Stomach smooth muscle (tissue), 2 donors: ENCODE measurements around the gene EPHB1.
"Not testable (repeated sequence)": the region's sequence is repeated elsewhere in the genome, so short reads cannot be mapped to it uniquely, and the experiment has no call there.

Source experiments
- H3K27ac ChIP-seq: one replicate; pipeline ENCODE4 v1.7.0; 2013; ENCODE audit warnings: mild to moderate bottlenecking, low read length, inconsistent platforms
- H3K27me3 ChIP-seq, 2 donors: one replicate each; pipeline ENCODE4 v1.7.0; 2013; ENCODE audit warnings: low read length in 2 of 2; ENCODE audit not compliant: insufficient read depth in 2 of 2, control insufficient read depth in 1 of 2
- H3K36me3 ChIP-seq, 2 donors: one replicate each; pipeline ENCODE4 v1.7.0; 2013; ENCODE audit warnings: low read length in 2 of 2; ENCODE audit not compliant: control insufficient read depth in 2 of 2, insufficient read depth in 2 of 2
- H3K4me1 ChIP-seq: one replicate; pipeline ENCODE4 v1.7.0; 2013; ENCODE audit warnings: low read length; ENCODE audit not compliant: control insufficient read depth, insufficient read depth
- H3K4me3 ChIP-seq, 2 donors: one replicate each; pipeline ENCODE4 v1.7.0; 2013; ENCODE audit warnings: low read length in 2 of 2
- H3K9ac ChIP-seq, 2 donors: one replicate each; pipeline ENCODE4 v1.7.0; 2013; ENCODE audit warnings: low read length in 2 of 2, mild to moderate bottlenecking in 1 of 2
- H3K9me3 ChIP-seq, 2 donors: one replicate each; pipeline ENCODE4 v1.7.0; 2013; ENCODE audit warnings: low read length in 2 of 2; ENCODE audit not compliant: control insufficient read depth in 2 of 2
- donor health status: healthy.
- donor health status: Pancreatic carcinoma.

Gene EPHB1

DNA sequence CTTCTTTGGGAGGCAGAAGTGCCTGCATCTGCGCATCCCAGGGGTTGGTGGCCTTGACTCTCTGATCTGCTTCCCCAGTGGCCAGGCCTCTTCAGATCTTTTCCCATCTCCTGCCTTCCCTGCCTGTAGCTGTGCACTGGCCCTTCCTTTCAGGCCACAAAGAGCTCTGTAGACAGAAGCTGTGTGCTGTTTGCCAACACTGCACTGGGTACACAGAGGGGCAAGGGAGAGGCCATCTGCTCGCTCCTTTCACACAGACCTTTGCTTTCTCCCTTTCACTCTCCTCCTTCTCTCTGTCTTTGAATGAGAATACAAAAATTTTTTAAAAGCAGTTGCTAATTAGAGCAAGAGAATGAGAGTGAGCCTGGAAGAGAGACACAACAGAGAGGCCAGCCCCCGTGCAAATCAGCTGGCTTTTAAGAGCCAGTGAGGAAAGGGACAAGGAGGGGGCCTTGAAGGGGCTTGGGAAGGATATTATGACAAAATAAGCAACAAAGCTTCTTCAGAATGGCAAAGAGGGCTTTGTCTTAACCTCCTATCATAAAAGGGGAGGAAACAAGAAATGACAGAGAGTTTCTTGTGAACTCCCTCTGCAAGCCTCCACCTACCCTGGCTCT, 170.9 kb downstream of the EPHB1 start:
- H3K27me3 ChIP-seq = no peaks in the 10 kb centered on the region

DNA sequence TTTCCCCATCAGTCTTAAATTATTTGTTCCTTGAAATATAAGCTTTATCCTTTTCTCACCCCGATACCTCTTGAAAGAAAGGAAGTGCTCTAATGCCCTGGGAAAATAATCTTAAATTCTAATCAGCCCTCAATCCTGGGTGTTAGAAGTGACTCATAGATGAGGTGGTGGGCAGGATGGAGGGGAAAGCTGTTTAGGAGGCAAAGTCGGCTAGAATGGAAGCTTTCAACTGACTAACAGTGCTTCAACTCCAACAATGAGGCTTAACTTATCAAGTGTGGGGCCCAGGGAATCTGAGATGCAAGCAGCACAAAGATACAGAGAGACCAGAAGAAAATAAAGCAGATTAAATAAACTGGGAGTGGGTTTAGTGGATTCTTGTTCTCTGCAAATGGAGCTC, 175.8 kb downstream of the EPHB1 start:
- no peaks in the 10 kb centered on the region for H3K4me1 ChIP-seq
- no peak overlapping the region for H3K27ac ChIP-seq
- H3K9ac ChIP-seq = no peak overlapping the region
- H3K9me3 ChIP-seq = no peaks in the 10 kb centered on the region
- no peak overlapping the region for H3K4me3 ChIP-seq
- H3K36me3 ChIP-seq = no peaks in the 10 kb centered on the region
- no peaks in the 10 kb centered on the region for H3K27me3 ChIP-seq

More for the DNA sequence above, 170.9 kb downstream of the EPHB1 start:
- Histone ChIP-seq H3K36me3 (no peaks in the 10 kb centered on the region), H3K4me3 (no peak overlapping the region), H3K9me3 (no peaks in the 10 kb centered on the region), H3K9ac (no peak overlapping the region), H3K27ac (no peak overlapping the region), H3K4me1 (no peaks in the 10 kb centered on the region)

DNA sequence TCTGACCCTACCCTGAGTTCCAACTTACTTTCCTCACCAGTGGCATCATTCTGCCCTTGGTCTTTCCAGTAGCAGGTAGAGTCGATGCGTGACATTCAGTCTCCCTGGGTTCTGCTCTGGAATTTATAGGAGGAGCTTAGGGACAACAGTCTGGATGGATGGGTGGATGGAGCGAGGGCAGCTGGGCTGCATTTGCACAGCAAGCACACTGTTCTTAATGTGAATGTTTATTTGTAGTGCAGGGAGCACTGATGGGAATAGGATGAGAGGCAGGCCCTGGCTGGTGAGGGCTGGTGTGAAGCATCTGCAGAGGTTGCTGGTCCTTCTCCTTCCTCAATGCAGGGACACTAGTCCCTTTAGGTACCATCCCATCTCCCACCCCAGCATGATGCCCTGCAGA, 176.2 kb downstream of the EPHB1 start:
- Histone ChIP-seq H3K4me3 (no peak overlapping the region), H3K27ac (no peak overlapping the region), H3K4me1 (no peaks in the 10 kb centered on the region), H3K9me3 (no peaks in the 10 kb centered on the region), H3K27me3 (no peaks in the 10 kb centered on the region), H3K36me3 (no peaks in the 10 kb centered on the region), H3K9ac (no peak overlapping the region)

DNA sequence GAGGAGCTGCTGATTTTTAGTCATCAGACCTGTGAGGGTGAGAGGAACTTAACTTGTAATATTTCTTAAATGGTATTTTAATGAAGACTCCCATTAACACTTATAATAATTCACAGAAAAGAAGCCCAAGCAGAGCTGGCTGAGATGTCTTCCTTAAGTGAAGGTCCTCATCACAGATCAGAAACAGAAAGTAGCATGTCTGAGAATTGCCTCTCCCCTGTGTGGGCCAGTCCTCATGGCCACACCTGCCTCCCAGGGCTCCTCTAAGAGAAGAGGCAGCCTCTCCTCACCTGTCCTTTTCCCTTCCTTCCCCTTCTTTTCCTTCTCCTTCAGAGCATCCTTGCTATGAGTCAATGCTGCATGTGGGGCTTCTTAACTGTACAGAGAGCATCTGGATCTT, 176.8 kb downstream of the EPHB1 start:
- not testable (repeated sequence) for H3K4me1 ChIP-seq, H3K4me3 ChIP-seq, H3K36me3 ChIP-seq, H3K9me3 ChIP-seq, H3K9ac ChIP-seq, H3K27ac ChIP-seq, H3K27me3 ChIP-seq

- Histone ChIP-seq H3K4me3 (no peak overlapping the region), H3K27ac (no peak overlapping the region), H3K9me3 (no peaks in the 10 kb centered on the region), H3K36me3 (no peaks in the 10 kb centered on the region), H3K9ac (no peak overlapping the region), H3K4me1 (no peaks in the 10 kb centered on the region), H3K27me3 (no peaks in the 10 kb centered on the region)
These were observed 177.9 kb downstream of the EPHB1 start for GRCh38 chr3:134972836-134973455.

GRCh38 chr3:134974624-134975023, 179.6 kb downstream of the EPHB1 start:
- no peaks in the 10 kb centered on the region for H3K4me1 ChIP-seq
- H3K27me3 ChIP-seq = no peaks in the 10 kb centered on the region
- H3K27ac ChIP-seq = no peak overlapping the region
- no peaks in the 10 kb centered on the region for H3K36me3 ChIP-seq
- no peak overlapping the region for H3K4me3 ChIP-seq
- no peaks in the 10 kb centered on the region for H3K9me3 ChIP-seq
- H3K9ac ChIP-seq = no peak overlapping the region

- no peak overlapping the region for H3K27ac ChIP-seq
- H3K27me3 ChIP-seq = no peaks in the 10 kb centered on the region
- H3K4me1 ChIP-seq = no peaks in the 10 kb centered on the region
- no peaks in the 10 kb centered on the region for H3K36me3 ChIP-seq
- peaks cover 0 to 2% of the 10 kb centered on the region in 2 donors for H3K9me3 ChIP-seq
- H3K9ac ChIP-seq = no peak overlapping the region
- no peak overlapping the region for H3K4me3 ChIP-seq
These were observed 181.9 kb downstream of the EPHB1 start for GRCh38 chr3:134976948-134977347.

- Histone ChIP-seq H3K36me3 (no peaks in the 10 kb centered on the region), H3K4me3 (no peak overlapping the region), H3K27me3 (no peaks in the 10 kb centered on the region), H3K9me3 (peaks cover 0 to 2% of the 10 kb centered on the region in 2 donors), H3K27ac (no peak overlapping the region), H3K9ac (no peak overlapping the region), H3K4me1 (no peaks in the 10 kb centered on the region)
These were observed 183.6 kb downstream of the EPHB1 start for GRCh38 chr3:134978658-134979057.

DNA sequence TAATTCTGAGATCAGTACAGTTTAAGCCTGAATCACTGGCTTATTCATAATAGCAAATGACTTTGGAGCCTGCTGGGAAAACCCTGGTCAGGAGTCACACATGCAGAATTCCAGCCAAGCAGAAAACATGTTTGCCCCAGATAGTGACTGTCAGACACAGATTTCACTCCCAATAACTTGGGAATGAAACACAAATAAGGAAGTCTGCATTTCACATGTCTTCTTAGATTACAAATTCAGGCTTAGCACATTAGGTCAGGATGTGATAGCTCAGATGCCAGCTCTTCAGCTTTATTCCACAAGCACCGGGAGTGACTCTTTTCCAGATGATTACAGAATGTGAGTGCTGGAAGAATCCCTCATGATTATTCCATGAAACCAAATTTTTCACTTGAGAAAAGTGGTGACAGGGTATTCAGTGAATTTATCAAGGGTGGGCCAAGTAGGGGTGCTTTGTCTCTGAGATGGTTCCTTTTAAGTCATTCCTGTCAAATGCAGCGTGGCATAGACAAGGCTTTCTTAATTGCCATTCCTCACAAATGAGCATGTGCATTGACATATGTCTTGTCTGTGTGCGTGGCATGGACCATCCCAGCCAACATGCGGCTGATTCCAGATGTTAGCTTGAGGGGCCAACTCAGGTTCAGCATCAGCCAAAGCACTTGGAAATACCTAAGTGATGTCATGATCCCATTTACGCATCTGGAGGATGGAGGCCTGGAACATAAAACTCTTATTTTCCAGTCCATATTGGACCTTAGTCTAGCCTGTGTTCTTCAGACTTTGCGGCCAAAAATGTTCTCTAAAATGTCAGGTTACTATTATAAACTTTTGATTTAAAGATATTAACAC, 191.0 kb downstream of the EPHB1 start:
- Histone ChIP-seq H3K9ac (no peak overlapping the region), H3K9me3 (no peaks in the 10 kb centered on the region), H3K27me3 (no peaks in the 10 kb centered on the region), H3K27ac (no peak overlapping the region), H3K36me3 (no peaks in the 10 kb centered on the region), H3K4me1 (no peaks in the 10 kb centered on the region), H3K4me3 (no peak overlapping the region)

DNA sequence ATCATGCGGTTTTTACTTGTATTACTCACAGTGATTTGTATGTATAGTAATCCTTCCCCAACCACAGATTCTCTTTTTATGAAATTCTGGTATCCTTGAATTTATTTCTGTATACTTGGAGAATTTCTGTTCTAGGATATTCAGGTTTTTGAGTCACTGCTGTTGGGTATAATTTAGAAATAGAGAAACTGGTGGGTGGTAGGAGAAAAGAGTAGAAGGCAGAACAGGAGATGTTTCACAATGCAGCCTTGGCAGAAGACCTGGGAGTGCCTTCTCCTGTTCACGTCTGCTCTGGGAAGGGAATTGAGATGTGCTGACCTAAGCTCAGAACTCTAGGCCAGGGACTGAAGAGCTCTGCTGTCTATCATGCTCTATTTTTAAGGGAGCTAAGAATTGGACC, 193.6 kb downstream of the EPHB1 start:
- no peaks in the 10 kb centered on the region for H3K27me3 ChIP-seq
- no peak overlapping the region for H3K4me3 ChIP-seq
- H3K36me3 ChIP-seq = no peaks in the 10 kb centered on the region
- H3K9ac ChIP-seq = no peak overlapping the region
- no peaks in the 10 kb centered on the region for H3K4me1 ChIP-seq
- no peak overlapping the region for H3K27ac ChIP-seq
- no peaks in the 10 kb centered on the region for H3K9me3 ChIP-seq

- no peak overlapping the region for H3K9ac ChIP-seq
- H3K4me1 ChIP-seq = no peaks in the 10 kb centered on the region
- H3K4me3 ChIP-seq = no peak overlapping the region
- no peaks in the 10 kb centered on the region for H3K9me3 ChIP-seq
- no peaks in the 10 kb centered on the region for H3K36me3 ChIP-seq
- no peaks in the 10 kb centered on the region for H3K27me3 ChIP-seq
- H3K27ac ChIP-seq = no peak overlapping the region
These were observed 195.9 kb downstream of the EPHB1 start for GRCh38 chr3:134991003-134991402.
